ENCODE measurements around the gene LHFPL6. TPM values are rescaled to one million over a fixed set of nuclear protein-coding genes. Genes with fewer than 3 reads are reported as not detected.

LHFPL6 gene
- total RNA-seq, 2 experiments from 2014 or later: 0.60 to 0.74 TPM

DNA sequence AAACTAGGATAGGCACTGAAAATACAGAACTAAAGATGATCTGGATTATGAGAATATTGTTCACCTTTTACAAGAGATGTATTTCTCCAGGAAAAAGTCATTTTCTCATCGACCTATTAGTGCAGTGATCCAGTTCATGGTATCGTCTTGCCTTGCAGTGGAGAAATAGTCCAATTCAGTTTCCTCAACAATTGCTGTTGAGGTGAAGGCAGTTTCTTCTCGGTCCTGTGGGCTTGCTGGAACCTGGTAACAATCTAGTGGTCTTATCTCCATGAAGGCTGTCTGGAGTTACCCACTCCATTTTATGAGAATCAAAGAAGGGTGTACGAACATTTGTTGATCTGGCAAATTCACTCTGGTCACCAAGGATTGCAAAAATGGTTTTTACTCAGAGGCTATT is 266.8 kb downstream of the LHFPL6 start:
- DNase-seq: no peak
- ATAC-seq: no peak
- no peak for TF ChIP-seq CTCF (IDR thresholded peaks at IDR 0.05)
- Mint-ChIP-seq H3K4me1 (ENCODE audit: low read depth) (no peaks in the 10 kb centered on the region), H3K4me3 (no peak overlapping the region), H3K36me3 (ENCODE audit: low read depth) (no peaks in the 10 kb centered on the region), H3K9me3 (peaks cover 2% of the 10 kb centered on the region), H3K27ac (no peak overlapping the region), H3K27me3 (peaks cover 4% of the 10 kb centered on the region)
- ChIA-PET CTCF (no interaction called here), POLR2A (no interaction called here)
- intact Hi-C loops (cut with micrococcal nuclease): no loop called here

DNA sequence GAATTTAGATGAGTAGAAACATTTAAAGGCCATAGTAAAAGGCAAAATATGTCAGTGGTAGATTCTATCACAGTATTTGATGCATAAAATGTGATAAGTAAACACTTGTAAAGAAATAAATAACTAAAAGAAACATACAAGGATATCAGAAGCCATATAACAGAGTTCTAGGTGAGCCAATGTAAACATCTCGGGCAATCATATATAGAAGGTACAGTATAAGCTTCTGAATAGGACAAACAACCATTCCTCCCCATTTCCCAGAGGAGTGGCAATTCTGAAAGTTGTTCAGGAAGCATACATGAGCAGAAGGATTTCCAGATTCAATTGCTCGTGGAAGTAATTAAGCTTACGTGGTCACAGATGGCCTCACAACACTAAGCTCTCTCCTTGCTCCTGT is 267.3 kb downstream of the LHFPL6 start:
- intact Hi-C loops (cut with micrococcal nuclease): no loop called here
- CTCF ChIA-PET: no interaction called here
- Mint-ChIP-seq H3K36me3 (ENCODE audit: low read depth) (no peaks in the 10 kb centered on the region), H3K27me3 (peaks cover 2% of the 10 kb centered on the region), H3K4me1 (ENCODE audit: low read depth) (no peaks in the 10 kb centered on the region), H3K27ac (no peak overlapping the region), H3K9me3 (peaks cover 2% of the 10 kb centered on the region), H3K4me3 (no peak overlapping the region)
- ATAC-seq (no peak), DNase-seq (no peak)
- POLR2A ChIA-PET: no interaction called here
- no peak for TF ChIP-seq CTCF (IDR thresholded peaks at IDR 0.05)

DNA sequence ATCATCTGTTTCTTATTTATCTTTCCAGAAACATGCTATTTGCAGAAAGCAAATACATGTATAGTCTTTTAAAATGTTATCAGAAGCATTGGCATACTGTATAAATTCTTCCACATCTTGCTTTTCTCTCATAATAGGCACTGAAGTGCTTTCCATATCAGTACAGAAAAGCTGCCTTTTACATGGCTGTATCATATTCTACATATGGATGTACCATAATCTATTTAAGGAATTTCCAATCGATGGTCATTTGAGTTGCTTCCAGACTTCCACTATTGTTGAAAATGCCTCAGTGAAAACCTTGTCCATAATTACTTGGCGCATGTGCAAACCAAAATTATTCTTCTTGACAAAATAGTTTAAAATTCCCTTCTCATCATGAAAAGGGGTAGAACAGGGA is 272.5 kb downstream of the LHFPL6 start:
- peaks cover 8% of the 10 kb centered on the region for H3K27me3 Mint-ChIP-seq
- no peak for TF ChIP-seq CTCF (IDR thresholded peaks at IDR 0.05)
- no peaks in the 10 kb centered on the region for H3K4me1 Mint-ChIP-seq (ENCODE audit: low read depth)
- H3K9me3 Mint-ChIP-seq: peaks cover 2% of the 10 kb centered on the region
- ChIA-PET POLR2A (no interaction called here), CTCF (no interaction called here)
- no peak overlapping the region for H3K27ac Mint-ChIP-seq
- intact Hi-C loops (cut with micrococcal nuclease): no loop called here
- DNase-seq: no peak
- no peak overlapping the region for H3K4me3 Mint-ChIP-seq
- H3K36me3 Mint-ChIP-seq (ENCODE audit: low read depth): no peaks in the 10 kb centered on the region
- no peak for ATAC-seq

- ChIA-PET CTCF (no interaction called here), POLR2A (no interaction called here)
- Mint-ChIP-seq H3K27me3 (peaks cover 10% of the 10 kb centered on the region), H3K4me3 (no peak overlapping the region), H3K9me3 (peaks cover 5% of the 10 kb centered on the region), H3K4me1 (ENCODE audit: low read depth) (no peaks in the 10 kb centered on the region), H3K27ac (no peak overlapping the region), H3K36me3 (ENCODE audit: low read depth) (no peaks in the 10 kb centered on the region)
- intact Hi-C loops (cut with micrococcal nuclease): no loop called here
- DNase-seq (no peak), ATAC-seq (no peak)
- TF ChIP-seq CTCF (IDR thresholded peaks at IDR 0.05): no peak
Observed at GRCh38 chr13:39329182-39329639, 273.8 kb downstream of the LHFPL6 start.

- intact Hi-C loops (cut with micrococcal nuclease): no loop called here
- no peak overlapping the region for H3K27ac Mint-ChIP-seq
- DNase-seq: no peak
- H3K27me3 Mint-ChIP-seq: peaks cover 10% of the 10 kb centered on the region
- ATAC-seq: no peak
- H3K4me1 Mint-ChIP-seq (ENCODE audit: low read depth): no peaks in the 10 kb centered on the region
- H3K36me3 Mint-ChIP-seq (ENCODE audit: low read depth): no peaks in the 10 kb centered on the region
- peaks cover 3% of the 10 kb centered on the region for H3K9me3 Mint-ChIP-seq
- POLR2A ChIA-PET: no interaction called here
- CTCF ChIA-PET: no interaction called here
- no peak overlapping the region for H3K4me3 Mint-ChIP-seq
- TF ChIP-seq CTCF (IDR thresholded peaks at IDR 0.05): no peak
Observed at GRCh38 chr13:39327172-39327479, 275.9 kb downstream of the LHFPL6 start.

Data from activated CD8-positive, alpha-beta T cell treated with anti-CD3 and anti-CD28 coated beads for 36 hours (primary cell).